ENCODE data around the gene PPHLN1.

DNA sequence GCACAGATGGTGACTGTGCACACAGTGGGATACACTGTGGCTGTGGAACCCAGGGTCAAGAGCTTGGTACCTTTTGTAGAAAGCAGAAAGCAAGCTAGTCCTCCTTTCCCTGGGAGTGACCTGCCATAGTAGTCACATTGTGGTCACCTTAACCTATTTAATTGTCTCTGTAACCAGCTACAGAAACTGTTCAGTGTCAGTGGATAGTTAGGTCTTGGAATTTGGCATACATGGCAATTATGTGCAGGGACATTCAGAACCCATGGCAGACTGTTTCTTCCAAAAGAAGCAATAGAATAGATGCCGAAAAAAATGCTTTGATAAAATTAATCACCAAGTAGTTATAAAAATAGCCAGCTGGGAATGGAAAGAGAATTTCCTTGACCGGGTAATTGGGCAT lies 30.4 kb downstream of the PPHLN1 start:
- TF ChIP-seq, protein P1, sequence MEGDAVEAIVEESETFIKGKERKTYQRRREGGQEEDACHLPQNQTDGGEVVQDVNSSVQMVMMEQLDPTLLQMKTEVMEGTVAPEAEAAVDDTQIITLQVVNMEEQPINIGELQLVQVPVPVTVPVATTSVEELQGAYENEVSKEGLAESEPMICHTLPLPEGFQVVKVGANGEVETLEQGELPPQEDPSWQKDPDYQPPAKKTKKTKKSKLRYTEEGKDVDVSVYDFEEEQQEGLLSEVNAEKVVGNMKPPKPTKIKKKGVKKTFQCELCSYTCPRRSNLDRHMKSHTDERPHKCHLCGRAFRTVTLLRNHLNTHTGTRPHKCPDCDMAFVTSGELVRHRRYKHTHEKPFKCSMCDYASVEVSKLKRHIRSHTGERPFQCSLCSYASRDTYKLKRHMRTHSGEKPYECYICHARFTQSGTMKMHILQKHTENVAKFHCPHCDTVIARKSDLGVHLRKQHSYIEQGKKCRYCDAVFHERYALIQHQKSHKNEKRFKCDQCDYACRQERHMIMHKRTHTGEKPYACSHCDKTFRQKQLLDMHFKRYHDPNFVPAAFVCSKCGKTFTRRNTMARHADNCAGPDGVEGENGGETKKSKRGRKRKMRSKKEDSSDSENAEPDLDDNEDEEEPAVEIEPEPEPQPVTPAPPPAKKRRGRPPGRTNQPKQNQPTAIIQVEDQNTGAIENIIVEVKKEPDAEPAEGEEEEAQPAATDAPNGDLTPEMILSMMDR (conservative IDR thresholded peaks at IDR 0.05 in 1 of 2, IDR thresholded peaks at IDR 0.05 in 1 of 2; ENCODE audit: extremely low read depth in 1 of 2, insufficient read depth in 1 of 2, low read depth in 1 of 2, low read length in 2 of 2), result no peak
- no peak for TF ChIP-seq EZH2 (IDR thresholded peaks at IDR 0.05; ENCODE audit: borderline replicate concordance, low read length)
